Right lobe of liver (tissue), 6 donors: ENCODE measurements around the gene NEO1. TPM values are rescaled to one million over a fixed set of nuclear protein-coding genes. Genes with fewer than 3 reads are reported as not detected.

Source experiments
- ATAC-seq, 4 donors: fragments of 200-7000 bp; cut with Tn5 transposase; one replicate each; pipeline ENCODE4 v1.9.1; 2020; ENCODE audit warnings: mild to moderate bottlenecking in 4 of 4, moderate library complexity in 4 of 4
- DNase-seq, 3 donors: peaks; one replicate each; pipeline ENCODE4 v3.0.0-alpha.2; 2020
- H3K27ac ChIP-seq, 3 donors: fragments of 200-600 bp; one replicate each; pipeline ENCODE4 v1.8.0; 2022
- H3K27me3 ChIP-seq, 2 donors: fragments of 200-600 bp; one replicate each; pipeline ENCODE4 v1.8.0; 2022
- H3K36me3 ChIP-seq, 4 donors: fragments of 200-600 bp; sonication (generic) in 1 of 4; one replicate each; pipeline versions ENCODE4 v1.5.1 to v1.8.0; 2017 to 2022; ENCODE audit warnings: control low read depth in 1 of 4
- H3K4me1 ChIP-seq, 4 donors: fragments of 200-600 bp; sonication (generic) in 1 of 4; one replicate each; pipeline versions ENCODE4 v1.5.1 to v1.8.0; 2017 to 2022; ENCODE audit warnings: control low read depth in 1 of 4
- H3K4me3 ChIP-seq, 3 donors: fragments of 200-600 bp; one replicate each; pipeline ENCODE4 v1.8.0; 2022
- H3K9me3 ChIP-seq, 4 donors: fragments of 200-600 bp; sonication (generic) in 1 of 4; one replicate each; pipeline versions ENCODE4 v1.5.1 to v1.8.0; 2017 to 2022; ENCODE audit warnings: control low read depth in 1 of 4
- POLR2A ChIP-seq: fragments of 450-650 bp; IDR thresholded peaks from one replicate; pipeline ENCODE4 v1.6.1; 2017; ENCODE audit warnings: antibody characterized with exemption, mild to moderate bottlenecking
- WGBS: methylation state at CpG from one replicate; pipeline ENCODE4 v1.1.6; 2018; ENCODE audit warnings: low coverage, low lambda C conversion rate; ENCODE audit not compliant: insufficient coverage; ENCODE audit errors: missing lambda C conversion rate; 5-methylcytosine and 5-hydroxymethylcytosine counted together
- intact Hi-C, 2 donors: fragments of 100-400 bp; cut with DNase I; formaldehyde crosslinking; loops; one replicate each; pipeline versions ENCODE4 v1.11.2 to v1.14.1; 2022
- total RNA-seq, 6 experiments: library from RNA; depleted of rRNA in 2 of 6; stranded (reverse); fragments of >200 nt in 2 of 6; fragmentation: NEBNext Ultra II Directional in 3 of 6; extraction: Animal tissue kit (Norgen Biotek cat#: 25700) in 3 of 6; gene quantifications; one replicate each; pipeline versions ENCODE4 v1.1.0 to v1.2.4, GENCODE V29; 2016 to 2023
- TF ChIP-seq, protein P1 (sequence below), 4 donors: fragments of 200-600 bp in 3 of 4; fragments of 450-650 bp in 1 of 4; IDR thresholded peaks; one replicate each; pipeline versions ENCODE4 v1.5.1 to v1.8.0; 2016 to 2022; ENCODE audit warnings: antibody characterized with exemption in 4 of 4, mild to moderate bottlenecking in 2 of 4
- donor health status: DM: no; HTN: yes; CAD: no.
- donor health status: DM: no; HTN: no; CAD: no.
- donor health status: DM: no; HTN: no; CAD: no.
- donor health status: DM: no; HTN: yes; CAD: no.
- donor health status: DM: no; HTN: yes; CAD: no.

NEO1 gene
- total RNA-seq, 6 experiments from 2014 or later, result 8.3 to 13.2 (median 10.3) TPM

DNA sequence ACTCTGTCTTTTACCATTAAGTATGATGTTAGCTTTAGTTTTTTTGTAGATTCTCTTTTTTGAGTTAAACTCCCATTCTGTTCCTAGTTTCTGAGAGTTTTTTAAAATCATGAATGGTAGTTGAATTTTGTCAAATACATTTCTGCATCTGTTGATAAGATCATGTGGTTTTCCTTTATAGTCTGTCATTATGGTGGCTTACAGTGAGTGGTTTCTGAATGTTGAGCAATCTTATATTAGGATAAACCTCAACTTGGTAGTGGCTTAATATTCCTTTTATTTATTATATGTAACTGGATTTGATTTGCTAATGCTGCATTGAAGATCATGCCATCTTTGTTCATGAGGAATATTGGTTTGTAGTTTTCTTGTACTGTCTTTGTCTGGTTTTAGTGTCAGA lies 34.8 kb downstream of the NEO1 start:
- DNase-seq (no peak), ATAC-seq (no peak)
- intact Hi-C loops, result no loop called here
- TF ChIP-seq POLR2A, result no peak
- TF ChIP-seq, protein P1, sequence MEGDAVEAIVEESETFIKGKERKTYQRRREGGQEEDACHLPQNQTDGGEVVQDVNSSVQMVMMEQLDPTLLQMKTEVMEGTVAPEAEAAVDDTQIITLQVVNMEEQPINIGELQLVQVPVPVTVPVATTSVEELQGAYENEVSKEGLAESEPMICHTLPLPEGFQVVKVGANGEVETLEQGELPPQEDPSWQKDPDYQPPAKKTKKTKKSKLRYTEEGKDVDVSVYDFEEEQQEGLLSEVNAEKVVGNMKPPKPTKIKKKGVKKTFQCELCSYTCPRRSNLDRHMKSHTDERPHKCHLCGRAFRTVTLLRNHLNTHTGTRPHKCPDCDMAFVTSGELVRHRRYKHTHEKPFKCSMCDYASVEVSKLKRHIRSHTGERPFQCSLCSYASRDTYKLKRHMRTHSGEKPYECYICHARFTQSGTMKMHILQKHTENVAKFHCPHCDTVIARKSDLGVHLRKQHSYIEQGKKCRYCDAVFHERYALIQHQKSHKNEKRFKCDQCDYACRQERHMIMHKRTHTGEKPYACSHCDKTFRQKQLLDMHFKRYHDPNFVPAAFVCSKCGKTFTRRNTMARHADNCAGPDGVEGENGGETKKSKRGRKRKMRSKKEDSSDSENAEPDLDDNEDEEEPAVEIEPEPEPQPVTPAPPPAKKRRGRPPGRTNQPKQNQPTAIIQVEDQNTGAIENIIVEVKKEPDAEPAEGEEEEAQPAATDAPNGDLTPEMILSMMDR (IDR thresholded peaks at IDR 0.05), result no peak
- H3K27me3 ChIP-seq, result no peaks in the 10 kb centered on the region
- no peaks in the 10 kb centered on the region for H3K9me3 ChIP-seq
- peaks cover 0 to 5% (median 0%) of the 10 kb centered on the region in 4 donors for H3K4me1 ChIP-seq
- no peak overlapping the region for H3K4me3 ChIP-seq
- no peak overlapping the region for H3K27ac ChIP-seq
- no peaks in the 10 kb centered on the region for H3K36me3 ChIP-seq

DNA sequence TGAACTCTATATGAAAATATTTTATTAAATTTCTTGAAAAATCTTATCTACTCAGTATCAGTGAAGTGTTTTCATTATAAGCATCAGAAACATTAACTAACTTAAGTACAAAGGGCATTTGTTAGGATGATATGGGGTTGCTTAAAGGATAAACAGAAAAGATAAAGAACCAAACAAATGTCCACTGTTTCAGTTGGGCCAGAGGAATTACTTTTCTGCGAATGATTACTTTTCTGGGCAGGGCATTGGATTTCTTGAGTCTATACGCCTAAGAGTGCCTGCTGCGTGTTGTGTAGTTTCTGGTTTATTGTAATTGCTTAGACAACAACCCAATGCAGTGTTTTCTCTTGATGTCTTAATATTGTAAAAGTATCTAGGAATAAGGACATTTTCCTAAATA lies 52.8 kb downstream of the NEO1 start:
- WGBS, result 60% methylated on average over 3 of the region's 3 CpGs
- H3K27ac ChIP-seq, result no peak overlapping the region
- H3K27me3 ChIP-seq, result no peaks in the 10 kb centered on the region
- no peaks in the 10 kb centered on the region for H3K9me3 ChIP-seq
- DNase-seq, result no peak
- TF ChIP-seq, protein P1 (IDR thresholded peaks at IDR 0.05), result no peak
- TF ChIP-seq POLR2A, result no peak
- intact Hi-C loops, result no loop called here
- no peak overlapping the region for H3K4me3 ChIP-seq
- no peaks in the 10 kb centered on the region for H3K4me1 ChIP-seq
- no peaks in the 10 kb centered on the region for H3K36me3 ChIP-seq
- ATAC-seq, result no peak

DNA sequence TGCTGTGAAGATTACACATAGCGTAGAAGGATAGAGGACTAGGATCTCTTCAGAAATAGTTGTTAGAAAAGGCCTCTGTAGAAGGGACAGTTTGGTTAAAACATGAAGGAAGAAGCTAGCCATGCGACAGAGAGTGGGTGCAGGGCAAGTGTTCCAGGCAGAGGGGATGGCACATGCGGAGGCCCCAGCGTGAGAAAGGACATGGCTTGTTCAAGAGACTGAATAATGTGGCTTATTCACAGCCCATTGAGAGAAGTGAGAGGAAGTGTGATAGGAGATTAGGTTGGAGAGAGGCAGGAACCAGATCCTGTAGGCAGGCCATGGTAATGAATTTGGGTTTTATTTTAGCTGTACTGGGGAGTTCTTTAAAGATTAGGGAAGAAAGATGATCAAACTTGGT lies 56.4 kb downstream of the NEO1 start:
- Histone ChIP-seq H3K27me3 (no peaks in the 10 kb centered on the region), H3K4me3 (no peak overlapping the region), H3K4me1 (no peaks in the 10 kb centered on the region), H3K36me3 (no peaks in the 10 kb centered on the region), H3K27ac (no peak overlapping the region), H3K9me3 (no peaks in the 10 kb centered on the region)
- intact Hi-C loops, result no loop called here
- DNase-seq, result no peak
- 60% methylated on average over 4 of the region's 4 CpGs for WGBS
- no peak for ATAC-seq
- TF ChIP-seq, protein P1 (IDR thresholded peaks at IDR 0.05), result no peak
- TF ChIP-seq POLR2A, result no peak

DNA sequence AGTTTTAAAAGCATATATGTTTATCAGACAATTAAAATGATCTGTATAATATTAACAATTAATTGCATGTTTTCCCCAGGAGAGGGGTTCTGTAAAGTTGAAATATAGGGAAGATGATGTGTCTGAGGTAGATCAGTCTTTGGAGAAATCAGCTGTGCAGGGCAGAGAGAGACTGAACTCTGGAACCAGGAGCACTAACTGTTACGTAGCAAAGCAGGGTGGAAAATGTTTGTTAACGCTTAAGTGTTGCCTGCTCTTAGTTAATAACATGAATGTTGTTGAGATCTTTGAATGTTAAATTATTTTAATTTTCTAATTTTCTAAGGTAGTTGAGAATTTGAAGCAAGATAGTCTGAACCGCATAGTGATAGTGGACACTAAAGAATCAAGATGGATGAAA lies 57.5 kb downstream of the NEO1 start:
- WGBS, result 41% methylated on average over 3 of the region's 3 CpGs
- no peaks in the 10 kb centered on the region for H3K9me3 ChIP-seq
- TF ChIP-seq POLR2A, result no peak
- TF ChIP-seq, protein P1 (IDR thresholded peaks at IDR 0.05), result no peak
- H3K4me3 ChIP-seq, result no peak overlapping the region
- ATAC-seq (no peak), DNase-seq (no peak)
- no peaks in the 10 kb centered on the region for H3K36me3 ChIP-seq
- no peak overlapping the region for H3K27ac ChIP-seq
- H3K27me3 ChIP-seq, result no peaks in the 10 kb centered on the region
- no peaks in the 10 kb centered on the region for H3K4me1 ChIP-seq
- intact Hi-C loops, result no loop called here

DNA sequence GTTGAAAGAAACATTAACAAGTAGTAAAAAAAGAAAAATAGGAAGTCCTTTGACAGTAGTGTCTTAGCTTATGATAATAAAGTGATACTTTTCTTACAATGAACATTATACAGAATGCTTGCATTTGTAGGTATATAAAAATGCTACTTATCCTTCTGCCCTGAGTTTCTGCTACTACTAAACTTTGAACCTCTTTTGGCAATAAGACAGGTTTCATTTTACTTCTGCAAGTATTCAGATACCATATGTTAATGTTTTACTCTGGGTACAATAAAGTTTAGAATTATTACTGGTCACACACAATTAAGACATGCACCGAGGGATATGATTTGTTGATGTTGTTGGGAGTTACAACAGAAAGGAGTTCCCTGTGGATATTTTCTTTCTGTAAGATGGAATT lies 57.9 kb downstream of the NEO1 start:
- intact Hi-C loops, result no loop called here
- no peak for ATAC-seq
- no peaks in the 10 kb centered on the region for H3K36me3 ChIP-seq
- TF ChIP-seq POLR2A, result no peak
- TF ChIP-seq, protein P1 (IDR thresholded peaks at IDR 0.05), result no peak
- no peaks in the 10 kb centered on the region for H3K9me3 ChIP-seq
- H3K4me1 ChIP-seq, result no peaks in the 10 kb centered on the region
- H3K4me3 ChIP-seq, result no peak overlapping the region
- H3K27ac ChIP-seq, result no peak overlapping the region
- DNase-seq, result no peak
- WGBS, result 80% methylated on average over 1 of the region's 1 CpG
- H3K27me3 ChIP-seq, result no peaks in the 10 kb centered on the region
